Activated naive CD8-positive, alpha-beta T cell treated with anti-CD3 and anti-CD28 coated beads, Interleukin-2, amount 10 ng/mL, durations not matched to agents 7 days and 5 days (primary cell): ENCODE results near the gene UBE3B. TPM values are rescaled to one million over a fixed set of nuclear protein-coding genes. Genes with fewer than 3 reads are reported as not detected.
A peak's percentile ranks its signal among the peaks of the same experiment; 100 is the strongest.
"Not testable (repeated sequence)": the region's sequence is repeated elsewhere in the genome, so short reads cannot be mapped to it uniquely, and the experiment has no call there.

Experiments
- ATAC-seq: fragments of 150-1000 bp; cut with Tn5 transposase; one replicate; pipeline ENCODE4 v1.10.0; 2021; ENCODE audit warnings: low read depth, moderate library complexity
- POLR2A ChIA-PET: fragments of 350-600 bp; sonication (Branson Sonifier 250); formaldehyde crosslinking; loops from one replicate; lab custom pipeline; 2021; ENCODE audit warnings: antibody characterized with exemption; lab: Charles Lee
- DNase-seq: peaks from one replicate; pipeline ENCODE4 v3.0.0; 2021
- H3K27ac Mint-ChIP-seq: one replicate; pipeline ENCODE4 v1.8.0; 2022; ENCODE audit warnings: mild to moderate bottlenecking, mixed read lengths
- H3K27me3 Mint-ChIP-seq: one replicate; pipeline ENCODE4 v1.8.0; 2022; ENCODE audit warnings: mild to moderate bottlenecking, moderate library complexity, mixed read lengths
- H3K36me3 Mint-ChIP-seq: one replicate; pipeline ENCODE4 v1.8.0; 2021; ENCODE audit warnings: mild to moderate bottlenecking, mixed read lengths
- H3K4me1 Mint-ChIP-seq: one replicate; pipeline ENCODE4 v1.8.0; 2021; ENCODE audit warnings: mixed read lengths
- H3K4me3 Mint-ChIP-seq: one replicate; pipeline ENCODE4 v1.8.0; 2022; ENCODE audit warnings: mild to moderate bottlenecking, moderate library complexity, mixed read lengths
- H3K9me3 Mint-ChIP-seq: one replicate; pipeline ENCODE4 v1.8.0; 2021; ENCODE audit warnings: mixed read lengths
- total RNA-seq, 2 experiments: library from RNA; stranded (reverse); gene quantifications; one replicate each; pipeline ENCODE4 v1.2.3, GENCODE V29; 2021

Gene UBE3B
- total RNA-seq, 2 experiments from 2014 or later = 40.0 to 41.7 TPM

GRCh38 chr12:109439951-109440350 is 37.5 kb upstream of the UBE3B start:
- not testable (repeated sequence) for ATAC-seq

GRCh38 chr12:109440851-109441490 is 36.5 kb upstream of the UBE3B start:
- Mint-ChIP-seq H3K4me3 (no peak overlapping the region), H3K9me3 (no peaks in the 10 kb centered on the region), H3K27me3 (no peaks in the 10 kb centered on the region), H3K36me3 (peaks cover 2% of the 10 kb centered on the region), H3K27ac (no peak overlapping the region), H3K4me1 (peaks cover 2% of the 10 kb centered on the region)
- ATAC-seq (no peak), DNase-seq (no peak)
- POLR2A ChIA-PET = interaction anchor here (0.6 kb wide), 1 partner anchor 1620 kb away, joined by 3 read pairs; no protein-coding TSS in a partner anchor

More at GRCh38 chr12:109439951-109440350, 37.5 kb upstream of the UBE3B start:
- H3K27ac Mint-ChIP-seq, H3K27me3 Mint-ChIP-seq, DNase-seq, H3K4me3 Mint-ChIP-seq, H3K36me3 Mint-ChIP-seq, H3K4me1 Mint-ChIP-seq, H3K9me3 Mint-ChIP-seq, POLR2A ChIA-PET: not testable (repeated sequence)

GRCh38 chr12:109443794-109444193 is 33.6 kb upstream of the UBE3B start:
- Mint-ChIP-seq H3K36me3 (peaks cover 2% of the 10 kb centered on the region), H3K27me3 (no peaks in the 10 kb centered on the region)
- POLR2A ChIA-PET = no interaction called here

GRCh38 chr12:109444259-109444658 is 33.2 kb upstream of the UBE3B start:
- no peaks in the 10 kb centered on the region for H3K27me3 Mint-ChIP-seq
- no peak for DNase-seq
- H3K4me3 Mint-ChIP-seq = no peak overlapping the region
- no peak overlapping the region for H3K27ac Mint-ChIP-seq
- ATAC-seq = no peak
- peaks cover 3% of the 10 kb centered on the region for H3K36me3 Mint-ChIP-seq
- peaks cover 2% of the 10 kb centered on the region for H3K4me1 Mint-ChIP-seq
- POLR2A ChIA-PET = no interaction called here
- H3K9me3 Mint-ChIP-seq = no peaks in the 10 kb centered on the region

More at GRCh38 chr12:109443794-109444193, 33.6 kb upstream of the UBE3B start:
- no peak for ATAC-seq
- Mint-ChIP-seq H3K9me3 (no peaks in the 10 kb centered on the region), H3K4me3 (no peak overlapping the region), H3K27ac (no peak overlapping the region), H3K4me1 (peaks cover 2% of the 10 kb centered on the region)
- no peak for DNase-seq

GRCh38 chr12:109445191-109445609 is 32.2 kb upstream of the UBE3B start:
- no peak for DNase-seq
- Mint-ChIP-seq H3K27me3 (no peaks in the 10 kb centered on the region), H3K4me3 (no peak overlapping the region), H3K36me3 (peaks cover 5% of the 10 kb centered on the region), H3K4me1 (peaks cover 2% of the 10 kb centered on the region), H3K9me3 (no peaks in the 10 kb centered on the region), H3K27ac (no peak overlapping the region)
- ATAC-seq = no peak
- POLR2A ChIA-PET = no interaction called here

- no peaks in the 10 kb centered on the region for H3K27me3 Mint-ChIP-seq
- ATAC-seq = no peak
- no peak for DNase-seq
Observed at GRCh38 chr12:109446869-109447268, 30.6 kb upstream of the UBE3B start.

GRCh38 chr12:109447482-109447881 is 30.0 kb upstream of the UBE3B start:
- H3K4me3 Mint-ChIP-seq = no peak overlapping the region
- peaks cover 10% of the 10 kb centered on the region for H3K36me3 Mint-ChIP-seq
- ATAC-seq (no peak), DNase-seq (no peak)
- H3K27ac Mint-ChIP-seq = no peak overlapping the region
- no peaks in the 10 kb centered on the region for H3K9me3 Mint-ChIP-seq
- POLR2A ChIA-PET = no interaction called here
- peaks cover under 1% of the 10 kb centered on the region for H3K4me1 Mint-ChIP-seq
- no peaks in the 10 kb centered on the region for H3K27me3 Mint-ChIP-seq

More at GRCh38 chr12:109446869-109447268, 30.6 kb upstream of the UBE3B start:
- peaks cover 2% of the 10 kb centered on the region for H3K4me1 Mint-ChIP-seq
- H3K36me3 Mint-ChIP-seq = peaks cover 11% of the 10 kb centered on the region
- no peak overlapping the region for H3K27ac Mint-ChIP-seq
- POLR2A ChIA-PET = no interaction called here
- no peaks in the 10 kb centered on the region for H3K9me3 Mint-ChIP-seq
- H3K4me3 Mint-ChIP-seq = no peak overlapping the region

GRCh38 chr12:109448272-109448671 is 29.2 kb upstream of the UBE3B start:
- no peak overlapping the region for H3K27ac Mint-ChIP-seq
- no peak overlapping the region for H3K4me3 Mint-ChIP-seq
- H3K36me3 Mint-ChIP-seq = peaks cover 10% of the 10 kb centered on the region
- POLR2A ChIA-PET = no interaction called here
- H3K27me3 Mint-ChIP-seq = no peaks in the 10 kb centered on the region
- no peaks in the 10 kb centered on the region for H3K4me1 Mint-ChIP-seq
- ATAC-seq (no peak), DNase-seq (no peak)
- H3K9me3 Mint-ChIP-seq = no peaks in the 10 kb centered on the region

GRCh38 chr12:109448707-109449390 is 28.6 kb upstream of the UBE3B start:
- POLR2A ChIA-PET = no interaction called here
- DNase-seq (no peak), ATAC-seq (no peak)
- no peak overlapping the region for H3K4me3 Mint-ChIP-seq
- H3K27me3 Mint-ChIP-seq = no peaks in the 10 kb centered on the region
- peaks cover 10% of the 10 kb centered on the region for H3K36me3 Mint-ChIP-seq
- no peaks in the 10 kb centered on the region for H3K4me1 Mint-ChIP-seq
- H3K27ac Mint-ChIP-seq = no peak overlapping the region
- no peaks in the 10 kb centered on the region for H3K9me3 Mint-ChIP-seq

- POLR2A ChIA-PET = no interaction called here
- no peaks in the 10 kb centered on the region for H3K4me1 Mint-ChIP-seq
- no peaks in the 10 kb centered on the region for H3K27me3 Mint-ChIP-seq
- DNase-seq = no peak
- no peaks in the 10 kb centered on the region for H3K9me3 Mint-ChIP-seq
- H3K36me3 Mint-ChIP-seq = peaks cover 11% of the 10 kb centered on the region
- ATAC-seq = peak; percentile 36
- no peak overlapping the region for H3K4me3 Mint-ChIP-seq
- H3K27ac Mint-ChIP-seq = no peak overlapping the region
Observed at GRCh38 chr12:109449845-109450532, 27.4 kb upstream of the UBE3B start.

- H3K36me3 Mint-ChIP-seq = peaks cover 11% of the 10 kb centered on the region
- POLR2A ChIA-PET = no interaction called here
- peak overlapping the region; percentile 56 for H3K27ac Mint-ChIP-seq
- no peak overlapping the region for H3K4me3 Mint-ChIP-seq
- ATAC-seq (no peak), DNase-seq (no peak)
- no peaks in the 10 kb centered on the region for H3K27me3 Mint-ChIP-seq
- H3K4me1 Mint-ChIP-seq = no peaks in the 10 kb centered on the region
- no peaks in the 10 kb centered on the region for H3K9me3 Mint-ChIP-seq
Observed at GRCh38 chr12:109450980-109451379, 26.5 kb upstream of the UBE3B start.

GRCh38 chr12:109451400-109451799 is 26.0 kb upstream of the UBE3B start:
- Mint-ChIP-seq H3K9me3 (no peaks in the 10 kb centered on the region), H3K36me3 (peaks cover 11% of the 10 kb centered on the region), H3K4me3 (no peak overlapping the region), H3K27ac (no peak overlapping the region), H3K27me3 (no peaks in the 10 kb centered on the region), H3K4me1 (no peaks in the 10 kb centered on the region)
- no peak for ATAC-seq
- no peak for DNase-seq
- POLR2A ChIA-PET = no interaction called here

GRCh38 chr12:109452489-109452888 is 24.9 kb upstream of the UBE3B start:
- Mint-ChIP-seq H3K27ac (no peak overlapping the region), H3K27me3 (no peaks in the 10 kb centered on the region), H3K4me1 (no peaks in the 10 kb centered on the region), H3K9me3 (no peaks in the 10 kb centered on the region), H3K4me3 (no peak overlapping the region), H3K36me3 (peaks cover 13% of the 10 kb centered on the region)
- ATAC-seq = no peak
- DNase-seq = no peak
- POLR2A ChIA-PET = no interaction called here
